ENCODE data around the gene CDC7. TPM values are rescaled to one million over a fixed set of nuclear protein-coding genes. Genes with fewer than 3 reads are reported as not detected.

CDC7 gene
- polyA plus RNA-seq, 1 donor from 2014 or later, result 34.6 TPM

DNA sequence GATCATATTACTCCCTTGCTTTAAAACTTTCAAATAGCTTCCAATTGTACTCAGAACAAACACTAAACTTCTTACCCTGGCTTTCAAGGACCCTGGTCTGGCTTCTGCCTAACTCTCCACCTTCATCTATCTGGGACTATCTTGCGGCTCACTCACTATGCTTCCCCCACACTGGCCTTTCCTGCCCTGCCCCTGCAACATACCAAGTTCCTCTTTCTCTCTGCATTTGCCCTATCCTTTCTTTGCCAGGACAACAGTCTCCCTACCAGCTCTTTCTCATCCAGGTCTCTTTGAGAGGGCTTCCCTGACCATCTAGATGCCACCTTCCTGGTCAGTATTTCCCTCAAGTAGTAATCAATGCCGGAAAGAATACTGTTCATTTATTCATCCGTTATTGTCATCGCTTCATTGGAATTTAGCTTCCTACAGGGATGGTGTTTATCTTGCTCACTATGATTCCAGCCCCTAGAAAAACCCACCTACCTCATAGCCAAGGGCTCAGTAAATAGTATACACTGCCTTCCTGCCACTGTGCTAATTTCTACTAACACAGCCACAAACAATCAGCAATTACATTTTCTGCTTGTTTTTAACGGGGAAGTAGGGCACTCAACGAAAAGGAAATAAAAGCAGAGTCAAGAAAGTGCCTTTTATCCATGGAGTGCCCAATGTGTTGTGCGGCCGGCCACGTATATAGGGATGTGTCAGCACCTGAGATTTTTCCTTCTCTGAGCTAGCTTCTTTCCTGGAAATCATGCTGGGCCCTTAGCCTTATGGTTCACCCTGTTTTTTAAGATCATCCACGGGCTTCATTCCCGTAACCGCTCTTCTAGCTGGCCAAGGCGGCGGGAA is 521 bp upstream of the CDC7 start:
- no peaks in the 10 kb centered on the region for H3K36me3 ChIP-seq (ENCODE audit: insufficient read depth, low read length)
- no peaks in the 10 kb centered on the region for H3K9me2 ChIP-seq (ENCODE audit: insufficient read depth, low read length)
- no peaks in the 10 kb centered on the region for H4K20me1 ChIP-seq (ENCODE audit: insufficient read depth)
- peak overlapping the region; percentile 88 for H3K27ac ChIP-seq (ENCODE audit: low read length)
- no peaks in the 10 kb centered on the region for H3K9me3 ChIP-seq (ENCODE audit: low read length)
- TF ChIP-seq SMC3 (conservative IDR thresholded peaks at IDR 0.05; ENCODE audit: poor library complexity), result no peak
- no peak for TF ChIP-seq EP300 (conservative IDR thresholded peaks at IDR 0.05; ENCODE audit: poor library complexity, severe bottlenecking)
- TF ChIP-seq EZH2 (IDR thresholded peaks at IDR 0.05; ENCODE audit: borderline replicate concordance, insufficient read depth, low read length, poor library complexity, severe bottlenecking), result no peak
- TF ChIP-seq TAF1 (IDR thresholded peaks at IDR 0.05; ENCODE audit: low read depth), result no peak
- TF ChIP-seq POLR2AphosphoS5 (IDR thresholded peaks at IDR 0.05), result no peak
- TF ChIP-seq RAD21 (conservative IDR thresholded peaks at IDR 0.05), result no peak
- TF ChIP-seq, protein P1, sequence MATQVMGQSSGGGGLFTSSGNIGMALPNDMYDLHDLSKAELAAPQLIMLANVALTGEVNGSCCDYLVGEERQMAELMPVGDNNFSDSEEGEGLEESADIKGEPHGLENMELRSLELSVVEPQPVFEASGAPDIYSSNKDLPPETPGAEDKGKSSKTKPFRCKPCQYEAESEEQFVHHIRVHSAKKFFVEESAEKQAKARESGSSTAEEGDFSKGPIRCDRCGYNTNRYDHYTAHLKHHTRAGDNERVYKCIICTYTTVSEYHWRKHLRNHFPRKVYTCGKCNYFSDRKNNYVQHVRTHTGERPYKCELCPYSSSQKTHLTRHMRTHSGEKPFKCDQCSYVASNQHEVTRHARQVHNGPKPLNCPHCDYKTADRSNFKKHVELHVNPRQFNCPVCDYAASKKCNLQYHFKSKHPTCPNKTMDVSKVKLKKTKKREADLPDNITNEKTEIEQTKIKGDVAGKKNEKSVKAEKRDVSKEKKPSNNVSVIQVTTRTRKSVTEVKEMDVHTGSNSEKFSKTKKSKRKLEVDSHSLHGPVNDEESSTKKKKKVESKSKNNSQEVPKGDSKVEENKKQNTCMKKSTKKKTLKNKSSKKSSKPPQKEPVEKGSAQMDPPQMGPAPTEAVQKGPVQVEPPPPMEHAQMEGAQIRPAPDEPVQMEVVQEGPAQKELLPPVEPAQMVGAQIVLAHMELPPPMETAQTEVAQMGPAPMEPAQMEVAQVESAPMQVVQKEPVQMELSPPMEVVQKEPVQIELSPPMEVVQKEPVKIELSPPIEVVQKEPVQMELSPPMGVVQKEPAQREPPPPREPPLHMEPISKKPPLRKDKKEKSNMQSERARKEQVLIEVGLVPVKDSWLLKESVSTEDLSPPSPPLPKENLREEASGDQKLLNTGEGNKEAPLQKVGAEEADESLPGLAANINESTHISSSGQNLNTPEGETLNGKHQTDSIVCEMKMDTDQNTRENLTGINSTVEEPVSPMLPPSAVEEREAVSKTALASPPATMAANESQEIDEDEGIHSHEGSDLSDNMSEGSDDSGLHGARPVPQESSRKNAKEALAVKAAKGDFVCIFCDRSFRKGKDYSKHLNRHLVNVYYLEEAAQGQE (IDR thresholded peaks at IDR 0.05; ENCODE audit: borderline replicate concordance), result peak; percentile 15
- no peak for TF ChIP-seq MXI1 (conservative IDR thresholded peaks at IDR 0.05; ENCODE audit: poor library complexity, severe bottlenecking)
- H3K27me3 ChIP-seq (ENCODE audit: insufficient read depth, low read depth, low read length), result no peaks in the 10 kb centered on the region
- peak overlapping the region; percentile 77 for H2AFZ ChIP-seq (ENCODE audit: low read depth, low read length)
- peak overlapping the region; percentile 76 for H3K4me3 ChIP-seq (ENCODE audit: low read length)
- H3K4me2 ChIP-seq (ENCODE audit: low read length), result peak overlapping the region; percentile 50
- H3K79me2 ChIP-seq (replicated peaks; ENCODE audit: insufficient read depth, low read length), result peaks cover 14% of the 10 kb centered on the region
- H3F3A ChIP-seq (ENCODE audit: insufficient read depth, low read length, poor library complexity, severe bottlenecking), result no peaks in the 10 kb centered on the region
- H3K9ac ChIP-seq (ENCODE audit: low read length), result peak overlapping the region; percentile 78

GRCh38 chr1:91501523-91501851 is 836 bp downstream of the CDC7 start:
- Histone ChIP-seq H3K9me3 (ENCODE audit: low read length) (no peaks in the 10 kb centered on the region), H3K27me3 (ENCODE audit: insufficient read depth, low read depth, low read length) (no peaks in the 10 kb centered on the region), H4K20me1 (ENCODE audit: insufficient read depth) (no peaks in the 10 kb centered on the region), H3K9me2 (ENCODE audit: insufficient read depth, low read length) (no peaks in the 10 kb centered on the region), H3K4me3 (ENCODE audit: low read length) (peak overlapping the region; percentile 76), H3K36me3 (ENCODE audit: insufficient read depth, low read length) (no peaks in the 10 kb centered on the region), H2AFZ (ENCODE audit: low read depth, low read length) (peak overlapping the region; percentile 77), H3K9ac (ENCODE audit: low read length) (peak overlapping the region; percentile 78), H3K79me2 (replicated peaks; ENCODE audit: insufficient read depth, low read length) (peaks cover 14% of the 10 kb centered on the region), H3K27ac (ENCODE audit: low read length) (peak overlapping the region; percentile 88), H3F3A (ENCODE audit: insufficient read depth, low read length, poor library complexity, severe bottlenecking) (no peaks in the 10 kb centered on the region), H3K4me2 (ENCODE audit: low read length) (peak overlapping the region; percentile 63)
- TF ChIP-seq, protein P2, sequence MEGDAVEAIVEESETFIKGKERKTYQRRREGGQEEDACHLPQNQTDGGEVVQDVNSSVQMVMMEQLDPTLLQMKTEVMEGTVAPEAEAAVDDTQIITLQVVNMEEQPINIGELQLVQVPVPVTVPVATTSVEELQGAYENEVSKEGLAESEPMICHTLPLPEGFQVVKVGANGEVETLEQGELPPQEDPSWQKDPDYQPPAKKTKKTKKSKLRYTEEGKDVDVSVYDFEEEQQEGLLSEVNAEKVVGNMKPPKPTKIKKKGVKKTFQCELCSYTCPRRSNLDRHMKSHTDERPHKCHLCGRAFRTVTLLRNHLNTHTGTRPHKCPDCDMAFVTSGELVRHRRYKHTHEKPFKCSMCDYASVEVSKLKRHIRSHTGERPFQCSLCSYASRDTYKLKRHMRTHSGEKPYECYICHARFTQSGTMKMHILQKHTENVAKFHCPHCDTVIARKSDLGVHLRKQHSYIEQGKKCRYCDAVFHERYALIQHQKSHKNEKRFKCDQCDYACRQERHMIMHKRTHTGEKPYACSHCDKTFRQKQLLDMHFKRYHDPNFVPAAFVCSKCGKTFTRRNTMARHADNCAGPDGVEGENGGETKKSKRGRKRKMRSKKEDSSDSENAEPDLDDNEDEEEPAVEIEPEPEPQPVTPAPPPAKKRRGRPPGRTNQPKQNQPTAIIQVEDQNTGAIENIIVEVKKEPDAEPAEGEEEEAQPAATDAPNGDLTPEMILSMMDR (IDR thresholded peaks at IDR 0.05; ENCODE audit: poor library complexity, severe bottlenecking), result no peak
- TF ChIP-seq SMC3 (conservative IDR thresholded peaks at IDR 0.05; ENCODE audit: poor library complexity), result peak; percentile 57
- no peak for TF ChIP-seq EP300 (conservative IDR thresholded peaks at IDR 0.05; ENCODE audit: poor library complexity, severe bottlenecking)
- TF ChIP-seq EZH2 (IDR thresholded peaks at IDR 0.05; ENCODE audit: borderline replicate concordance, insufficient read depth, low read length, poor library complexity, severe bottlenecking), result no peak
- no peak for TF ChIP-seq TAF1 (IDR thresholded peaks at IDR 0.05; ENCODE audit: low read depth)
- TF ChIP-seq, protein P1 (IDR thresholded peaks at IDR 0.05; ENCODE audit: borderline replicate concordance), result peak; percentile 17
- TF ChIP-seq RAD21 (conservative IDR thresholded peaks at IDR 0.05), result no peak
- no peak for TF ChIP-seq POLR2AphosphoS5 (IDR thresholded peaks at IDR 0.05)
- TF ChIP-seq MXI1 (conservative IDR thresholded peaks at IDR 0.05; ENCODE audit: poor library complexity, severe bottlenecking), result peak; percentile 45

Data from neural cell (in vitro differentiated cells).